Peyer's patch (tissue), 4 donors: ENCODE data around the gene TMEM97.

Experiments
- POLR2A ChIP-seq, 2 donors: fragments of 450-650 bp; IDR thresholded peaks; one replicate each; pipeline ENCODE4 v1.5.1; 2017; ENCODE audit warnings: antibody characterized with exemption in 2 of 2, mild to moderate bottlenecking in 2 of 2, moderate library complexity in 2 of 2
- TF ChIP-seq, protein P1 (sequence below), 6 experiments: fragments of 450-650 bp in 4 of 6; fragments of 200-600 bp in 2 of 6; sonication (generic) in 1 of 6; IDR thresholded peaks; one replicate each; pipeline ENCODE4 v1.5.1; 2017 to 2019; ENCODE audit warnings: antibody characterized with exemption in 6 of 6, mild to moderate bottlenecking in 3 of 6, moderate library complexity in 1 of 6

DNA sequence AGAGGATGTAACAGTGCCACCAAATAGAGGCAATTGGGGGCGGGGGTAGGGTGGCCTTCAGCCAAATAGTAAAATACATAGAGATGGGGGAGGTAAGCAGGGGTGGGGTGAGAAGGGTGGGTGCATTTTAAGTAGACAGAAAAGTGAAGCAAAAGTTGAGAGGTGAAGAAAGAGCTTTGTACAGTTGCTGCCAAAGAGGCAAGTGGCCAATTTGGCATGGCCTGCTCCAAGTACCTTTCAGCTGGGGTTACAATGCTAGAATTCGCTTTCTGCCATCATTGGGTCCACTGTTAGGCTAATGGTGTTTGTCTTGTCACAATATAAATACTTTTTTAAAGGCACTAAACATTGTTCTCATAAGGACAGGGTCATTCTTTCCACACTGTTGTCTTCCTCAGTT lies 5.2 kb upstream of the TMEM97 start:
- TF ChIP-seq, protein P1, sequence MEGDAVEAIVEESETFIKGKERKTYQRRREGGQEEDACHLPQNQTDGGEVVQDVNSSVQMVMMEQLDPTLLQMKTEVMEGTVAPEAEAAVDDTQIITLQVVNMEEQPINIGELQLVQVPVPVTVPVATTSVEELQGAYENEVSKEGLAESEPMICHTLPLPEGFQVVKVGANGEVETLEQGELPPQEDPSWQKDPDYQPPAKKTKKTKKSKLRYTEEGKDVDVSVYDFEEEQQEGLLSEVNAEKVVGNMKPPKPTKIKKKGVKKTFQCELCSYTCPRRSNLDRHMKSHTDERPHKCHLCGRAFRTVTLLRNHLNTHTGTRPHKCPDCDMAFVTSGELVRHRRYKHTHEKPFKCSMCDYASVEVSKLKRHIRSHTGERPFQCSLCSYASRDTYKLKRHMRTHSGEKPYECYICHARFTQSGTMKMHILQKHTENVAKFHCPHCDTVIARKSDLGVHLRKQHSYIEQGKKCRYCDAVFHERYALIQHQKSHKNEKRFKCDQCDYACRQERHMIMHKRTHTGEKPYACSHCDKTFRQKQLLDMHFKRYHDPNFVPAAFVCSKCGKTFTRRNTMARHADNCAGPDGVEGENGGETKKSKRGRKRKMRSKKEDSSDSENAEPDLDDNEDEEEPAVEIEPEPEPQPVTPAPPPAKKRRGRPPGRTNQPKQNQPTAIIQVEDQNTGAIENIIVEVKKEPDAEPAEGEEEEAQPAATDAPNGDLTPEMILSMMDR (IDR thresholded peaks at IDR 0.05): no peak
- TF ChIP-seq POLR2A (IDR thresholded peaks at IDR 0.05): no peak
